Body of pancreas (tissue), 4 donors: ENCODE results near the gene PLP1. TPM values are rescaled to one million over a fixed set of nuclear protein-coding genes. Genes with fewer than 3 reads are reported as not detected.
A peak's percentile ranks its signal among the peaks of the same experiment; 100 is the strongest.
"Not testable (repeated sequence)": the region's sequence is repeated elsewhere in the genome, so short reads cannot be mapped to it uniquely, and the experiment has no call there.

Experiments
- ATAC-seq: fragments of 150-250 bp; one replicate; pipeline ENCODE4 v1.9.1; 2016
- DNase-seq, 4 donors: peaks; one replicate each; pipeline ENCODE4 v3.0.0-alpha.2; 2019
- H3K27ac ChIP-seq, 4 donors: fragments of 200-600 bp; sonication (generic); 1 replicate in 3 of 4; 2 replicates in 1 of 4; pipeline versions ENCODE4 v1.5.1 to v1.6.1; 2016 to 2019; ENCODE audit warnings: mild to moderate bottlenecking in 1 of 4, mixed read lengths in 1 of 4, moderate library complexity in 1 of 4
- H3K27me3 ChIP-seq, 2 donors: fragments of 200-600 bp; sonication (generic); one replicate each; pipeline ENCODE4 v1.6.0; 2016; ENCODE audit warnings: mild to moderate bottlenecking in 1 of 2
- H3K36me3 ChIP-seq, 2 donors: fragments of 200-600 bp; sonication (generic); replicated peaks in 1 of 2; 2 replicates each; pipeline ENCODE4 v1.5.1; 2016; ENCODE audit warnings: low read depth in 2 of 2; ENCODE audit not compliant: insufficient read depth in 1 of 2
- H3K4me1 ChIP-seq: fragments of 200-600 bp; sonication (generic); one replicate; pipeline ENCODE4 v1.6.0; 2016
- H3K4me3 ChIP-seq, 2 donors: fragments of 200-600 bp; sonication (generic); 1 replicate in 1 of 2; 2 replicates in 1 of 2; pipeline ENCODE4 v1.5.1; 2016 to 2019
- H3K9me3 ChIP-seq, 3 donors: fragments of 200-600 bp; sonication (generic); 1 replicate in 2 of 3; 2 replicates in 1 of 3; pipeline ENCODE4 v1.5.1; 2016
- CTCF ChIP-seq, 7 experiments: fragments of 450-650 bp in 4 of 7; fragments of 200-600 bp in 3 of 7; sonication (generic) in 3 of 7; IDR thresholded peaks; one replicate each; pipeline ENCODE4 v1.5.1; 2016 to 2019; ENCODE audit warnings: antibody characterized with exemption in 7 of 7
- POLR2A ChIP-seq, 3 donors: fragments of 450-650 bp; IDR thresholded peaks; one replicate each; pipeline ENCODE4 v1.6.1; 2016; ENCODE audit warnings: antibody characterized with exemption in 3 of 3, mild to moderate bottlenecking in 2 of 3
- WGBS, 2 donors: methylation state at CpG; one replicate each; pipeline ENCODE4 v1.1.5; 2017; 5-methylcytosine and 5-hydroxymethylcytosine counted together
- intact Hi-C: fragments of 100-400 bp; cut with DNase I; formaldehyde crosslinking; loops from one replicate; pipeline ENCODE4 v1.15.1; 2023
- total RNA-seq, 2 donors: library from RNA; depleted of rRNA; stranded (reverse); fragments of >200 nt; gene quantifications; one replicate each; pipeline ENCODE4 v1.1.0, GENCODE V29; 2016

Gene PLP1
- total RNA-seq, 2 donors from 2014 or later = 0.78 to 2.0 TPM

- H3K27ac ChIP-seq = no peak overlapping the region
- no peak overlapping the region for H3K4me3 ChIP-seq
- no peaks in the 10 kb centered on the region for H3K27me3 ChIP-seq
- TF ChIP-seq POLR2A (IDR thresholded peaks at IDR 0.05) (no peak), CTCF (IDR thresholded peaks at IDR 0.05) (no peak)
- intact Hi-C loops = no loop called here
- DNase-seq (no peak), ATAC-seq (no peak)
- no peaks in the 10 kb centered on the region for H3K4me1 ChIP-seq
- H3K9me3 ChIP-seq = no peaks in the 10 kb centered on the region
- no peaks in the 10 kb centered on the region for H3K36me3 ChIP-seq
These were observed 29.2 kb downstream of the PLP1 start for GRCh38 chrX:103805860-103806259.

GRCh38 chrX:103806862-103807474, 30.3 kb downstream of the PLP1 start:
- no peaks in the 10 kb centered on the region for H3K9me3 ChIP-seq
- no peak overlapping the region for H3K4me3 ChIP-seq
- no peak for TF ChIP-seq CTCF (IDR thresholded peaks at IDR 0.05)
- no peak for TF ChIP-seq POLR2A (IDR thresholded peaks at IDR 0.05)
- no peaks in the 10 kb centered on the region for H3K36me3 ChIP-seq
- ATAC-seq = no peak
- no peaks in the 10 kb centered on the region for H3K27me3 ChIP-seq
- intact Hi-C loops = no loop called here
- whole genome bisulfite sequencing, 2 donors = 55 to 61% methylated on average over 4 of the region's 4 CpGs
- H3K4me1 ChIP-seq = no peaks in the 10 kb centered on the region
- DNase-seq = no peak
- no peak overlapping the region for H3K27ac ChIP-seq

- Histone ChIP-seq H3K27me3 (no peaks in the 10 kb centered on the region), H3K27ac (no peak overlapping the region), H3K4me3 (no peak overlapping the region), H3K36me3 (no peaks in the 10 kb centered on the region), H3K4me1 (no peaks in the 10 kb centered on the region), H3K9me3 (no peaks in the 10 kb centered on the region)
- WGBS, 2 donors = 80 to 87% methylated on average over 3 of the region's 3 CpGs
- DNase-seq = no peak
- no peak for TF ChIP-seq CTCF (IDR thresholded peaks at IDR 0.05)
- TF ChIP-seq POLR2A (IDR thresholded peaks at IDR 0.05) = no peak
- no peak for ATAC-seq
- intact Hi-C loops = no loop called here
These were observed 35.2 kb downstream of the PLP1 start for GRCh38 chrX:103811858-103812257.

GRCh38 chrX:103817101-103817500, 40.5 kb downstream of the PLP1 start:
- H3K27ac ChIP-seq, DNase-seq, H3K27me3 ChIP-seq, H3K9me3 ChIP-seq, H3K4me3 ChIP-seq, H3K36me3 ChIP-seq, H3K4me1 ChIP-seq, ATAC-seq: not testable (repeated sequence)
- intact Hi-C loops = loop anchor here (5.0 kb wide), 1 partner anchor 280 kb away; no protein-coding TSS in a partner anchor
- WGBS, 2 donors = 39% methylated on average over 5 of the region's 5 CpGs

GRCh38 chrX:103817502-103817901, 40.9 kb downstream of the PLP1 start:
- ATAC-seq (no peak), DNase-seq (peak in 1 of 4 donors; percentile 12)
- H3K9me3 ChIP-seq = no peaks in the 10 kb centered on the region
- TF ChIP-seq CTCF (IDR thresholded peaks at IDR 0.05) = peak; percentile 52 to 81 (median 58)
- TF ChIP-seq POLR2A (IDR thresholded peaks at IDR 0.05) = no peak
- H3K4me3 ChIP-seq = no peak overlapping the region
- no peak overlapping the region for H3K27ac ChIP-seq
- no peaks in the 10 kb centered on the region for H3K36me3 ChIP-seq
- no peaks in the 10 kb centered on the region for H3K27me3 ChIP-seq
- no peaks in the 10 kb centered on the region for H3K4me1 ChIP-seq
- intact Hi-C loops = loop anchor here (5.0 kb wide), 1 partner anchor 280 kb away; no protein-coding TSS in a partner anchor
- 11 to 15% methylated on average over 5 of the region's 5 CpGs for WGBS, 2 donors
